GM13976 (cell line): ENCODE results near the gene CH25H.

Experiments used
- DNase-seq: peaks from one replicate; pipeline ENCODE4 v3.0.0; 2012; ENCODE audit warnings: low spot score
- CTCF ChIP-seq: IDR thresholded peaks from 2 replicates; pipeline ENCODE4 v1.5.1; 2012; ENCODE audit warnings: borderline replicate concordance, mild to moderate bottlenecking; ENCODE audit not compliant: insufficient read depth; ENCODE audit errors: extremely low read depth, missing control alignments, control extremely low read depth
- in situ Hi-C: fragments of 300-500 bp; cut with MboI; formaldehyde crosslinking; loops from one replicate; pipeline ENCODE4 v1.12.0; 2022; ENCODE audit warnings: low sequenced_read_pairs, mixed read lengths, inconsistent platforms; ENCODE audit not compliant: unreplicated experiment

CH25H gene

GRCh38 chr10:89159761-89160160 lies 47.4 kb downstream of the CH25H start:
- no peak for TF ChIP-seq CTCF
- in situ Hi-C loops, result no loop called here
- DNase-seq, result no peak

GRCh38 chr10:89159316-89159715 lies 47.8 kb downstream of the CH25H start:
- no peak for TF ChIP-seq CTCF
- in situ Hi-C loops, result no loop called here
- DNase-seq, result no peak

GRCh38 chr10:89158446-89158845 lies 48.7 kb downstream of the CH25H start:
- TF ChIP-seq CTCF, result no peak
- no peak for DNase-seq
- in situ Hi-C loops, result no loop called here

GRCh38 chr10:89156161-89156835 lies 50.8 kb downstream of the CH25H start:
- in situ Hi-C loops, result no loop called here
- TF ChIP-seq CTCF, result no peak
- no peak for DNase-seq
